ENCODE results near the gene SERPINA9. TPM values are rescaled to one million over a fixed set of nuclear protein-coding genes. Genes with fewer than 3 reads are reported as not detected.

Gene SERPINA9
- polyA plus RNA-seq, 2 of the 4 experiments (the other 2 are of a cell fraction): not detected

GRCh38 chr14:94458096-94458495, 17.9 kb downstream of the SERPINA9 start (continued):
- TF ChIP-seq HOXB5 (CRISPR knock-in tag; IDR thresholded peaks at IDR 0.05) (no peak), RNF2 (IDR thresholded peaks at IDR 0.05; ENCODE audit: borderline replicate concordance, low read depth) (no peak), NFE2L2 (conservative IDR thresholded peaks at IDR 0.05; ENCODE audit: low read length) (no peak), ESRRA (IDR thresholded peaks at IDR 0.05; ENCODE audit: borderline replicate concordance, low read length) (no peak)

DNA sequence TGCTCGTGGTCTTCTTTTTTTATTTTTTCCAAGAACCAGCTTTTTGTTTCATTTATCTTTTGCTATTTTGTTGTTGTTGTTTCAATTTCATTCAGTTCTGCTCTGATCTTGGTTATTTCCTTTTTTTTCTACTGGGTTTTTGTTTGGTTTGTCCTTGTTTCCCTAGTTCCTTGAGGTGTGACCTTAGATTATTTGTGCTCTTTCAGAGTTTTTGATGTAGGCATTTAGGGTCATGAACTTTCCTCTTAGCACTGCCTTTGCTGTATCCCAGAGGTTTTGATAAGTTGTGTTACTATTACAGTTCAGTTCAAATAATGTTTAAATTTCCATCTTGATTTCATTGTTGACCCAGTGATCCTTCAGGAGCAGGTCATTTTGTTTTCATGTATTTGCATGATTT, 20.1 kb downstream of the SERPINA9 start:
- ChIA-PET POLR2A (no interaction called here), CTCF (interaction anchor here (1.0 kb wide), 1 partner anchor 25 kb away, joined by 3 read pairs; no protein-coding TSS in a partner anchor)
- no peak overlapping the region for H3K4me3 ChIP-seq
- H3K9me3 ChIP-seq: no peaks in the 10 kb centered on the region
- DNase-seq (ENCODE audit: low read depth in 1 of 2, low spot score in 1 of 2): no peak
- FAIRE-seq: no peak
- 0% methylated on average over 1 of the region's 1 CpG for WGBS (ENCODE audit: missing lambda C conversion rate)
- TF ChIP-seq MYC (IDR thresholded peaks at IDR 0.05; ENCODE audit: borderline replicate concordance, low read length) (no peak), HOXA7 (CRISPR knock-in tag; IDR thresholded peaks at IDR 0.05) (no peak), RNF2 (IDR thresholded peaks at IDR 0.05; ENCODE audit: borderline replicate concordance, low read depth) (no peak), NR3C1 (IDR thresholded peaks at IDR 0.05) (no peak), ZNF302 (CRISPR knock-in tag; IDR thresholded peaks at IDR 0.05) (no peak), POLR2AphosphoS2 (conservative IDR thresholded peaks at IDR 0.05; ENCODE audit: low read length) (no peak), EHF (CRISPR knock-in tag; IDR thresholded peaks at IDR 0.05) (no peak), BHLHE40 (IDR thresholded peaks at IDR 0.05; ENCODE audit: low read depth, low read length) (no peak), CBX2 (IDR thresholded peaks at IDR 0.05; ENCODE audit: borderline replicate concordance, low read depth) (no peak), RAD21 (conservative IDR thresholded peaks at IDR 0.05 in 1 of 2, IDR thresholded peaks at IDR 0.05 in 1 of 2) (no peak), CHD4 (IDR thresholded peaks at IDR 0.05; ENCODE audit: borderline replicate concordance) (no peak), POLR2A (IDR thresholded peaks at IDR 0.05; ENCODE audit: low read length) (no peak), SREBF2 (IDR thresholded peaks at IDR 0.05) (no peak), ZC3H11A (IDR thresholded peaks at IDR 0.05) (no peak), RARB (CRISPR knock-in tag; IDR thresholded peaks at IDR 0.05) (no peak)
- TF ChIP-seq, protein P1, sequence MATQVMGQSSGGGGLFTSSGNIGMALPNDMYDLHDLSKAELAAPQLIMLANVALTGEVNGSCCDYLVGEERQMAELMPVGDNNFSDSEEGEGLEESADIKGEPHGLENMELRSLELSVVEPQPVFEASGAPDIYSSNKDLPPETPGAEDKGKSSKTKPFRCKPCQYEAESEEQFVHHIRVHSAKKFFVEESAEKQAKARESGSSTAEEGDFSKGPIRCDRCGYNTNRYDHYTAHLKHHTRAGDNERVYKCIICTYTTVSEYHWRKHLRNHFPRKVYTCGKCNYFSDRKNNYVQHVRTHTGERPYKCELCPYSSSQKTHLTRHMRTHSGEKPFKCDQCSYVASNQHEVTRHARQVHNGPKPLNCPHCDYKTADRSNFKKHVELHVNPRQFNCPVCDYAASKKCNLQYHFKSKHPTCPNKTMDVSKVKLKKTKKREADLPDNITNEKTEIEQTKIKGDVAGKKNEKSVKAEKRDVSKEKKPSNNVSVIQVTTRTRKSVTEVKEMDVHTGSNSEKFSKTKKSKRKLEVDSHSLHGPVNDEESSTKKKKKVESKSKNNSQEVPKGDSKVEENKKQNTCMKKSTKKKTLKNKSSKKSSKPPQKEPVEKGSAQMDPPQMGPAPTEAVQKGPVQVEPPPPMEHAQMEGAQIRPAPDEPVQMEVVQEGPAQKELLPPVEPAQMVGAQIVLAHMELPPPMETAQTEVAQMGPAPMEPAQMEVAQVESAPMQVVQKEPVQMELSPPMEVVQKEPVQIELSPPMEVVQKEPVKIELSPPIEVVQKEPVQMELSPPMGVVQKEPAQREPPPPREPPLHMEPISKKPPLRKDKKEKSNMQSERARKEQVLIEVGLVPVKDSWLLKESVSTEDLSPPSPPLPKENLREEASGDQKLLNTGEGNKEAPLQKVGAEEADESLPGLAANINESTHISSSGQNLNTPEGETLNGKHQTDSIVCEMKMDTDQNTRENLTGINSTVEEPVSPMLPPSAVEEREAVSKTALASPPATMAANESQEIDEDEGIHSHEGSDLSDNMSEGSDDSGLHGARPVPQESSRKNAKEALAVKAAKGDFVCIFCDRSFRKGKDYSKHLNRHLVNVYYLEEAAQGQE (IDR thresholded peaks at IDR 0.05): no peak
- no peak overlapping the region for H3K4me2 ChIP-seq
- H3K27ac ChIP-seq: no peak overlapping the region
- no peak for ATAC-seq
- no peaks in the 10 kb centered on the region for H3K4me1 ChIP-seq

DNA sequence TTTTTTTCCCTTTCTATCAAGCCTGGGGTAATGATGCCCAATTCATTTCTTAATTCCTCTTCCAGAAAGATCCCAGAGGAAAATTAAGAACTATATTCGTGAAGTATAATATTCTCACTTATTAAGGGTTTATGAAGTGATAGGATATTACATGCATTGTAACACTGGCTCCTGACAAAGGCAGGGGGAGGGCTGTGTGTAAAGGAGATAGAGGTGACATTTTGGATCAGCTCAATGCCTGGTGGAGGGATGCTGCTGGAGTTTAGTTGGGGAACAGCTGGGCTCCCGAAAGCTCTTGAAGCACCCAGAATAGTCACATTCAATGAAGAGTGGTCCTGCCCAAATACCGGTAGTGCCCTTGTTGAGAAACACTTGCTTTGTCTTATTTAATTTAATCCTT, 24.2 kb downstream of the SERPINA9 start:
- WGBS (ENCODE audit: missing lambda C conversion rate): 21% methylated on average over 3 of the region's 3 CpGs
- Histone ChIP-seq H3K4me3 (no peak overlapping the region), H3K27ac (no peak overlapping the region), H3K4me2 (no peak overlapping the region), H3K4me1 (no peaks in the 10 kb centered on the region), H3K9me3 (no peaks in the 10 kb centered on the region)
- FAIRE-seq: no peak
- no peak for ATAC-seq
- ChIA-PET CTCF (interaction anchor here (1.9 kb wide), 1 partner anchor 34 kb away, joined by 6 read pairs; no protein-coding TSS in a partner anchor), POLR2A (no interaction called here)
- DNase-seq (ENCODE audit: low read depth in 1 of 2, low spot score in 1 of 2): no peak
- TF ChIP-seq BCL3 (IDR thresholded peaks at IDR 0.05) (no peak), ZSCAN20 (CRISPR knock-in tag; IDR thresholded peaks at IDR 0.05) (no peak), BHLHE40 (IDR thresholded peaks at IDR 0.05; ENCODE audit: low read depth, low read length) (no peak), ELK1 (IDR thresholded peaks at IDR 0.05; ENCODE audit: low read depth, low read length) (no peak), JUNB (IDR thresholded peaks at IDR 0.05) (no peak), EHF (CRISPR knock-in tag; IDR thresholded peaks at IDR 0.05) (no peak), KDM5A (IDR thresholded peaks at IDR 0.05) (no peak), CBX8 (IDR thresholded peaks at IDR 0.05) (no peak), EHMT2 (IDR thresholded peaks at IDR 0.05; ENCODE audit: low read depth) (no peak), SMC3 (IDR thresholded peaks at IDR 0.05) (no peak), CTCF (IDR thresholded peaks at IDR 0.05) (no peak)

All from A549 (cell line).